H9 (cell line): ENCODE measurements around the gene GPR52. TPM values are rescaled to one million over a fixed set of nuclear protein-coding genes. Genes with fewer than 3 reads are reported as not detected.
A peak's percentile ranks its signal among the peaks of the same experiment; 100 is the strongest.
"Not testable (repeated sequence)": the region's sequence is repeated elsewhere in the genome, so short reads cannot be mapped to it uniquely, and the experiment has no call there.

Experiments used
- DNase-seq: peaks from one replicate; pipeline ENCODE4 v3.0.0-alpha.2; 2017
- H2AFZ ChIP-seq: one replicate; pipeline ENCODE4 v1.6.1; 2013; ENCODE audit warnings: mild to moderate bottlenecking, low read length, control low read depth, moderate library complexity
- H2AK5ac ChIP-seq: 2 replicates; pipeline ENCODE4 v1.6.1; 2013; ENCODE audit warnings: low read length, control low read depth, mixed read lengths; ENCODE audit not compliant: insufficient read length
- H2BK120ac ChIP-seq: one replicate; pipeline ENCODE4 v1.6.1; 2013; ENCODE audit warnings: low read depth, mild to moderate bottlenecking, low read length, control low read depth, inconsistent platforms; ENCODE audit not compliant: poor library complexity, severe bottlenecking
- H2BK12ac ChIP-seq: 2 replicates; pipeline ENCODE4 v1.6.1; 2013; ENCODE audit warnings: low read length, control low read depth, mixed read lengths, low read depth; ENCODE audit not compliant: insufficient read length
- H2BK15ac ChIP-seq: 2 replicates; pipeline ENCODE4 v1.6.1; 2013; ENCODE audit warnings: low read depth, low read length, control low read depth
- H2BK20ac ChIP-seq: one replicate; pipeline ENCODE4 v1.6.1; 2013; ENCODE audit warnings: low read depth, mild to moderate bottlenecking, low read length, control low read depth, inconsistent platforms; ENCODE audit not compliant: poor library complexity, severe bottlenecking
- H2BK5ac ChIP-seq: 2 replicates; pipeline ENCODE4 v1.6.1; 2013; ENCODE audit warnings: low read length, control low read depth, mixed read lengths; ENCODE audit not compliant: insufficient read length
- H3K14ac ChIP-seq: 2 replicates; pipeline ENCODE4 v1.6.1; 2013; ENCODE audit warnings: low read length, control low read depth; ENCODE audit not compliant: insufficient read depth
- H3K18ac ChIP-seq: 2 replicates; pipeline ENCODE4 v1.6.1; 2013; ENCODE audit warnings: low read depth, mild to moderate bottlenecking, mixed read lengths, low read length, control low read depth; ENCODE audit not compliant: insufficient read length
- H3K23ac ChIP-seq: 2 replicates; pipeline ENCODE4 v1.6.1; 2013; ENCODE audit warnings: low read length, control low read depth, mixed read lengths, low read depth; ENCODE audit not compliant: insufficient read length
- H3K23me2 ChIP-seq: 2 replicates; pipeline ENCODE4 v1.6.1; 2013; ENCODE audit warnings: low read depth, mild to moderate bottlenecking, mixed read lengths, low read length, control low read depth; ENCODE audit not compliant: insufficient read length, poor library complexity, severe bottlenecking
- H3K27ac ChIP-seq: 2 replicates; pipeline ENCODE4 v1.5.1; 2013; ENCODE audit warnings: low read length, control low read depth, mixed read lengths, low read depth; ENCODE audit not compliant: insufficient read length
- H3K27me3 ChIP-seq: 2 replicates; pipeline ENCODE4 v1.6.1; 2013; ENCODE audit warnings: low read length, control low read depth, inconsistent platforms; ENCODE audit not compliant: insufficient read depth
- H3K4ac ChIP-seq: 2 replicates; pipeline ENCODE4 v1.6.1; 2013; ENCODE audit warnings: low read depth, mild to moderate bottlenecking, control low read depth, inconsistent platforms, low read length, moderate library complexity
- H3K4me1 ChIP-seq: 2 replicates; pipeline ENCODE4 v1.6.1; 2013; ENCODE audit warnings: low read length, control low read depth, inconsistent platforms; ENCODE audit not compliant: insufficient read depth
- H3K4me2 ChIP-seq: 2 replicates; pipeline ENCODE4 v1.6.1; 2013; ENCODE audit warnings: low read length, control low read depth, mixed read lengths; ENCODE audit not compliant: insufficient read length, insufficient read depth
- H3K56ac ChIP-seq: 2 replicates; pipeline ENCODE4 v1.6.1; 2013; ENCODE audit warnings: low read depth, mild to moderate bottlenecking, mixed read lengths, low read length, control low read depth; ENCODE audit not compliant: insufficient read length
- H3K79me1 ChIP-seq: 2 replicates; pipeline ENCODE4 v1.6.1; 2013; ENCODE audit warnings: low read depth, mild to moderate bottlenecking, moderate library complexity, low read length, control low read depth, inconsistent platforms; ENCODE audit not compliant: insufficient read depth, poor library complexity, severe bottlenecking
- H3K79me2 ChIP-seq: 2 replicates; pipeline ENCODE4 v1.6.1; 2013; ENCODE audit warnings: low read length, control low read depth, inconsistent platforms; ENCODE audit not compliant: insufficient read depth
- H3K9ac ChIP-seq: 2 replicates; pipeline ENCODE4 v1.6.1; 2013; ENCODE audit warnings: low read length, control low read depth, mixed read lengths; ENCODE audit not compliant: insufficient read length; ENCODE audit errors: extremely low read depth
- H3K9me3 ChIP-seq: one replicate; pipeline ENCODE4 v1.6.1; 2013; ENCODE audit warnings: low read depth, low read length, inconsistent platforms; ENCODE audit not compliant: control insufficient read depth
- H3T11ph ChIP-seq: one replicate; pipeline ENCODE4 v1.6.1; 2013; ENCODE audit warnings: mild to moderate bottlenecking, low read length, control low read depth, inconsistent platforms
- H4K20me1 ChIP-seq: one replicate; pipeline ENCODE4 v1.6.1; 2013; ENCODE audit not compliant: control insufficient read depth, insufficient read length, insufficient read depth
- H4K5ac ChIP-seq: 2 replicates; pipeline ENCODE4 v1.6.1; 2013; ENCODE audit warnings: low read depth, mild to moderate bottlenecking, mixed read lengths, low read length, control low read depth; ENCODE audit not compliant: insufficient read length
- H4K8ac ChIP-seq: replicated peaks from 2 replicates; pipeline ENCODE4 v1.6.1; 2013; ENCODE audit warnings: low read length, control low read depth, mixed read lengths, low read depth; ENCODE audit not compliant: insufficient read length
- H4K91ac ChIP-seq: 2 replicates; pipeline ENCODE4 v1.6.1; 2013; ENCODE audit warnings: low read depth, mild to moderate bottlenecking, moderate library complexity, mixed read lengths, low read length, control low read depth; ENCODE audit not compliant: insufficient read length
- H3K27ac Mint-ChIP-seq, 3 experiments: 2 replicates in 2 of 3; 3 replicates in 1 of 3; pipeline ENCODE4 v1.8.0; 2020 to 2021; ENCODE audit warnings: mixed read lengths in 3 of 3, mild to moderate bottlenecking in 1 of 3, moderate library complexity in 1 of 3
- H3K27me3 Mint-ChIP-seq: 2 replicates; pipeline ENCODE4 v1.8.0; 2021; ENCODE audit warnings: low read depth, mild to moderate bottlenecking, moderate library complexity, mixed read lengths
- H3K36me3 Mint-ChIP-seq, 3 experiments: 2 replicates in 2 of 3; 3 replicates in 1 of 3; pipeline ENCODE4 v1.8.0; 2020 to 2021; ENCODE audit warnings: low read depth in 3 of 3, mixed read lengths in 3 of 3; ENCODE audit not compliant: insufficient read depth in 1 of 3
- H3K4me1 Mint-ChIP-seq, 2 experiments: 2 replicates each; pipeline ENCODE4 v1.8.0; 2020; ENCODE audit warnings: mixed read lengths in 2 of 2
- H3K4me3 Mint-ChIP-seq, 2 experiments: 2 replicates in 1 of 2; 3 replicates in 1 of 2; pipeline ENCODE4 v1.8.0; 2020 to 2021; ENCODE audit warnings: mild to moderate bottlenecking in 2 of 2, mixed read lengths in 2 of 2, moderate library complexity in 1 of 2
- H3K9me3 Mint-ChIP-seq, 2 experiments: 2 replicates in 1 of 2; 3 replicates in 1 of 2; pipeline ENCODE4 v1.8.0; 2020; ENCODE audit warnings: mild to moderate bottlenecking in 2 of 2, mixed read lengths in 2 of 2, moderate library complexity in 1 of 2
- CTCF ChIP-seq: fragments of 200-600 bp; sonication (generic); conservative IDR thresholded peaks from 3 replicates; pipeline ENCODE4 v1.8.0; 2021; ENCODE audit warnings: antibody characterized with exemption, mild to moderate bottlenecking
- WGBS: extraction: QIAGEN DNeasy Blood & Tissue Kit; methylation state at CpG from one replicate; pipeline ENCODE4 v1.1.7; 2013; ENCODE audit warnings: missing lambda C conversion rate, low lambda C conversion rate, mixed read lengths; ENCODE audit not compliant: insufficient read length; ENCODE audit errors: extremely low coverage; 5-methylcytosine and 5-hydroxymethylcytosine counted together
- total RNA-seq: library from RNA; stranded (reverse); gene quantifications from 2 replicates; pipeline ENCODE4 v1.2.1, GENCODE V29; 2021

The GPR52 gene
- total RNA-seq, 1 experiment from 2014 or later, result 0.28 TPM

GRCh38 chr1:174408146-174408545 is 39.6 kb upstream of the GPR52 start:
- no peaks in the 10 kb centered on the region for H4K20me1 ChIP-seq
- H3K9ac ChIP-seq, result no peak overlapping the region
- H2BK20ac ChIP-seq, result no peak overlapping the region
- no peaks in the 10 kb centered on the region for H3K79me1 ChIP-seq
- no peaks in the 10 kb centered on the region for H3K4me1 ChIP-seq
- no peak overlapping the region for H3K27ac ChIP-seq
- H2BK120ac ChIP-seq, result no peak overlapping the region
- H4K8ac ChIP-seq, result no peak overlapping the region
- no peak overlapping the region for H3K4me2 ChIP-seq
- H3K23me2 ChIP-seq, result no peaks in the 10 kb centered on the region
- no peak overlapping the region for H2AK5ac ChIP-seq
- no peak overlapping the region for H2BK15ac ChIP-seq
- no peak overlapping the region for H3K4ac ChIP-seq
- no peak overlapping the region for H4K5ac ChIP-seq
- H2AFZ ChIP-seq, result no peak overlapping the region
- no peak overlapping the region for H3K18ac ChIP-seq
- no peak for DNase-seq
- no peak overlapping the region for H2BK5ac ChIP-seq
- no peak overlapping the region for H2BK12ac ChIP-seq
- no peak overlapping the region for H3K14ac ChIP-seq
- H3K79me2 ChIP-seq, result no peaks in the 10 kb centered on the region
- no peaks in the 10 kb centered on the region for H3K27me3 Mint-ChIP-seq
- H3T11ph ChIP-seq, result no peak overlapping the region
- no peak for TF ChIP-seq CTCF
- H3K27me3 ChIP-seq, result no peaks in the 10 kb centered on the region
- H3K4me1 Mint-ChIP-seq, result no peaks in the 10 kb centered on the region
- no peak overlapping the region for H4K91ac ChIP-seq
- H3K4me3 Mint-ChIP-seq, result no peak overlapping the region
- H3K36me3 Mint-ChIP-seq, result no peaks in the 10 kb centered on the region
- no peak overlapping the region for H3K56ac ChIP-seq
- H3K9me3 ChIP-seq, result no peaks in the 10 kb centered on the region
- no CpG with 5 or more reads among the region's 2 CpGs for WGBS
- H3K23ac ChIP-seq, result no peak overlapping the region
- no peak overlapping the region for H3K27ac Mint-ChIP-seq
- H3K9me3 Mint-ChIP-seq, result no peaks in the 10 kb centered on the region

GRCh38 chr1:174409801-174410200 is 38.0 kb upstream of the GPR52 start:
- not testable (repeated sequence) for H3K4me3 Mint-ChIP-seq, H3K27ac ChIP-seq, H3K9me3 Mint-ChIP-seq, H2BK20ac ChIP-seq, H4K20me1 ChIP-seq, H3K18ac ChIP-seq, DNase-seq, H3K9me3 ChIP-seq, H3K9ac ChIP-seq, H2BK15ac ChIP-seq, H4K8ac ChIP-seq, H3K4me1 Mint-ChIP-seq, H3K36me3 Mint-ChIP-seq, H2BK5ac ChIP-seq, H3T11ph ChIP-seq, H2BK12ac ChIP-seq, H3K79me1 ChIP-seq, H3K4ac ChIP-seq, H3K79me2 ChIP-seq, H3K56ac ChIP-seq, H3K23me2 ChIP-seq, H4K5ac ChIP-seq, H3K14ac ChIP-seq, H4K91ac ChIP-seq, H3K27me3 Mint-ChIP-seq, H3K27me3 ChIP-seq, H3K4me1 ChIP-seq, H2AK5ac ChIP-seq, H3K23ac ChIP-seq, H2AFZ ChIP-seq, H3K4me2 ChIP-seq, H2BK120ac ChIP-seq
- no CpG with 5 or more reads among the region's 3 CpGs for WGBS
- peak overlapping the region in 2 of 3 experiments; percentile 8 to 30; a peak in 2 of 7 replicates for H3K27ac Mint-ChIP-seq
